LNCaP clone FGC (cell line): ENCODE data around the gene ZNF502.

ENCODE experiments used
- DNase-seq: peaks from one replicate; pipeline ENCODE4 v3.0.0-alpha.2; 2011; ENCODE audit warnings: low read depth
- H3K4me3 ChIP-seq: 2 replicates; pipeline ENCODE4 v1.5.1; 2011; ENCODE audit warnings: mild to moderate bottlenecking, low read depth, low read length, control low read depth
- TF ChIP-seq, protein P1 (sequence below): IDR thresholded peaks from 2 replicates; pipeline ENCODE4 v1.5.1; 2012; ENCODE audit warnings: mild to moderate bottlenecking; ENCODE audit not compliant: control insufficient read depth, insufficient read depth; ENCODE audit errors: extremely low read depth

ZNF502 gene

DNA sequence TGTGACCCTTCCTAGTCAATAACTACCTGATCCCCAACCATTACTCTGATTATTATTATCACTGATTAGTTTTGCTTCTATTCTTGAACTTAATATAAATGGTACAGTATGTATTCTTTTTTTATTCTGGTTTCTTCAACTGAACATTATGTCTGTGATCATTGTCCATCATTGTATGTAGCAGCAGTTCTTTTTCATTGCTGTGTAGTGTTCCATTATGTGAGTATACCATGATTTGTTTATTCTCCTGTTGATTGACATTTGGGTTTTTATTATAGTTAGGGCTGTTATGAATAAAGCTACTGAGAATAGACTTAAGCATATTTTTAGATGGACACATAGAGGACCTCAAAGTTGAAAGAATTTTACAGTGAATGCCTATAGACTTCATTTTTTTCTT lies 51.8 kb downstream of the ZNF502 start:
- no peak overlapping the region for H3K4me3 ChIP-seq
- DNase-seq = no peak
- TF ChIP-seq, protein P1, sequence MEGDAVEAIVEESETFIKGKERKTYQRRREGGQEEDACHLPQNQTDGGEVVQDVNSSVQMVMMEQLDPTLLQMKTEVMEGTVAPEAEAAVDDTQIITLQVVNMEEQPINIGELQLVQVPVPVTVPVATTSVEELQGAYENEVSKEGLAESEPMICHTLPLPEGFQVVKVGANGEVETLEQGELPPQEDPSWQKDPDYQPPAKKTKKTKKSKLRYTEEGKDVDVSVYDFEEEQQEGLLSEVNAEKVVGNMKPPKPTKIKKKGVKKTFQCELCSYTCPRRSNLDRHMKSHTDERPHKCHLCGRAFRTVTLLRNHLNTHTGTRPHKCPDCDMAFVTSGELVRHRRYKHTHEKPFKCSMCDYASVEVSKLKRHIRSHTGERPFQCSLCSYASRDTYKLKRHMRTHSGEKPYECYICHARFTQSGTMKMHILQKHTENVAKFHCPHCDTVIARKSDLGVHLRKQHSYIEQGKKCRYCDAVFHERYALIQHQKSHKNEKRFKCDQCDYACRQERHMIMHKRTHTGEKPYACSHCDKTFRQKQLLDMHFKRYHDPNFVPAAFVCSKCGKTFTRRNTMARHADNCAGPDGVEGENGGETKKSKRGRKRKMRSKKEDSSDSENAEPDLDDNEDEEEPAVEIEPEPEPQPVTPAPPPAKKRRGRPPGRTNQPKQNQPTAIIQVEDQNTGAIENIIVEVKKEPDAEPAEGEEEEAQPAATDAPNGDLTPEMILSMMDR = no peak

- TF ChIP-seq, protein P1 = no peak
- DNase-seq = no peak
- H3K4me3 ChIP-seq = no peak overlapping the region
These were observed 59.1 kb downstream of the ZNF502 start for GRCh38 chr3:44771424-44772098.

DNA sequence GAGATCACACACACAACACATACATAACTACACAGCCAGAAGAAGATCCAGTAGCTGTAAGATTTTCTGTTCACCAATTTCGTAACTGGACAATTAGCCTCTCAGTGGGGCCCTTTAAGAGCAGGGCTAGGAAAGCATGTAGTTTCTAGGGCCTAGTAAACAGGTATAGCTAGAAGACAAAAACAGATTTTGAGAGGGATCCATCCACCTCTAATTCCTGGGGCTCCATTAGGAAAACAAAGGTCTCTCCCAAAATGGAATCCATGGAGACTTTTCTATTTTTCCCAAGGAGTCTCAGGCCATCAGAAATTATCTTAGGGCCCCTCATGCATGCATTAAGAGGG lies 59.6 kb downstream of the ZNF502 start:
- TF ChIP-seq, protein P1 = no peak
- H3K4me3 ChIP-seq = no peak overlapping the region
- DNase-seq = no peak
